PC-3 (cell line): ENCODE results near the gene ATAD3A. TPM values are rescaled to one million over a fixed set of nuclear protein-coding genes. Genes with fewer than 3 reads are reported as not detected.

Experiments used
- ATAC-seq: fragments of 200-7000 bp; cut with Tn5 transposase; 2 replicates; pipeline ENCODE4 v1.9.1; 2020; ENCODE audit warnings: mild to moderate bottlenecking, moderate library complexity
- BruUV-seq: library from RNA; stranded (reverse); fragments of 400-500 nt; replicated peaks from 2 replicates; lab custom pipeline; 2021; lab: Mats Ljungman, UMichigan
- CTCF ChIA-PET: fragments of 300-600 bp; sonication (Branson Sonifier 250); formaldehyde crosslinking; loops from one replicate; lab custom pipeline; 2022; ENCODE audit warnings: antibody characterized with exemption; lab: Charles Lee
- POLR2A ChIA-PET: fragments of 300-600 bp; sonication (Branson Sonifier 250); formaldehyde crosslinking; loops from one replicate; lab custom pipeline; 2022; ENCODE audit warnings: antibody characterized with exemption; ENCODE audit not compliant: unreplicated experiment; lab: Charles Lee
- DNase-seq: peaks from one replicate; pipeline ENCODE4 v3.0.0-alpha.2; 2015
- H2AFZ ChIP-seq: fragments of 300-600 bp; sonication (generic); 2 replicates; pipeline ENCODE4 v1.6.0; 2016; ENCODE audit warnings: antibody characterized with exemption, low read length
- H3F3A ChIP-seq: fragments of 300-600 bp; sonication (generic); one replicate; pipeline ENCODE4 v1.6.0; 2017; ENCODE audit warnings: antibody characterized with exemption, low read length, control low read depth, mild to moderate bottlenecking; ENCODE audit not compliant: unreplicated experiment
- H3K27ac ChIP-seq: fragments of 300-600 bp; sonication (generic); 2 replicates; pipeline ENCODE4 v1.5.1; 2016; ENCODE audit warnings: mild to moderate bottlenecking, low read length
- H3K27me3 ChIP-seq: fragments of 300-600 bp; sonication (generic); 2 replicates; pipeline ENCODE4 v1.6.1; 2016; ENCODE audit warnings: low read length, mixed read lengths
- H3K36me3 ChIP-seq: fragments of 300-600 bp; sonication (generic); 2 replicates; pipeline ENCODE4 v1.6.1; 2016; ENCODE audit warnings: low read depth, mixed run types, low read length, mixed read lengths
- H3K4me1 ChIP-seq: fragments of 300-600 bp; sonication (generic); 2 replicates; pipeline ENCODE4 v1.5.1; 2016; ENCODE audit warnings: low read length; ENCODE audit not compliant: insufficient read depth
- H3K4me2 ChIP-seq: fragments of 300-600 bp; sonication (generic); 2 replicates; pipeline ENCODE4 v1.6.0; 2016; ENCODE audit warnings: low read length
- H3K4me3 ChIP-seq: fragments of 300-600 bp; sonication (generic); 2 replicates; pipeline ENCODE4 v1.5.1; 2016; ENCODE audit warnings: mild to moderate bottlenecking, low read length, mixed read lengths
- H3K79me2 ChIP-seq: fragments of 300-600 bp; sonication (generic); 2 replicates; pipeline ENCODE4 v1.6.1; 2017; ENCODE audit warnings: low read length, mixed read lengths
- H3K9ac ChIP-seq: fragments of 300-600 bp; sonication (generic); 2 replicates; pipeline ENCODE4 v1.6.0; 2016; ENCODE audit warnings: mild to moderate bottlenecking, low read length
- H3K9me2 ChIP-seq: fragments of 300-600 bp; sonication (generic); replicated peaks from 2 replicates; pipeline ENCODE4 v1.6.1; 2016; ENCODE audit warnings: mixed run types, low read length, mixed read lengths
- H3K9me3 ChIP-seq: fragments of 300-600 bp; sonication (generic); 2 replicates; pipeline ENCODE4 v1.6.1; 2016; ENCODE audit warnings: low read length, mixed read lengths
- H4K20me1 ChIP-seq: fragments of 300-600 bp; sonication (generic); 2 replicates; pipeline ENCODE4 v1.6.1; 2016; ENCODE audit warnings: low read length, mixed read lengths
- EZH2 ChIP-seq: fragments of 300-600 bp; sonication (generic); IDR thresholded peaks from one replicate; pipeline ENCODE4 v1.6.1; 2017; ENCODE audit warnings: antibody characterized with exemption, mild to moderate bottlenecking, low read length; ENCODE audit not compliant: unreplicated experiment
- EZH2phosphoT487 ChIP-seq: fragments of 300-600 bp; sonication (generic); IDR thresholded peaks from 2 replicates; pipeline ENCODE4 v1.6.1; 2018; ENCODE audit warnings: mild to moderate bottlenecking, antibody characterized with exemption, low read length, borderline replicate concordance
- intact Hi-C: fragments of 100-400 bp; cut with micrococcal nuclease; formaldehyde crosslinking; loops from 2 replicates; pipeline ENCODE4 v1.9.0; 2023
- total RNA-seq: library from RNA; depleted of rRNA; stranded (reverse); fragments of >200 nt; gene quantifications from 2 replicates; pipeline ENCODE4 v1.2.3, GENCODE V29; 2014
- TF ChIP-seq, protein P1 (sequence below): fragments of 300-600 bp; sonication (generic); conservative IDR thresholded peaks from 2 replicates; pipeline ENCODE4 v1.5.1; 2017; ENCODE audit warnings: antibody characterized with exemption, low read depth, mild to moderate bottlenecking, low read length

Gene ATAD3A
- total RNA-seq, 1 experiment from 2014 or later = 186 TPM

DNA sequence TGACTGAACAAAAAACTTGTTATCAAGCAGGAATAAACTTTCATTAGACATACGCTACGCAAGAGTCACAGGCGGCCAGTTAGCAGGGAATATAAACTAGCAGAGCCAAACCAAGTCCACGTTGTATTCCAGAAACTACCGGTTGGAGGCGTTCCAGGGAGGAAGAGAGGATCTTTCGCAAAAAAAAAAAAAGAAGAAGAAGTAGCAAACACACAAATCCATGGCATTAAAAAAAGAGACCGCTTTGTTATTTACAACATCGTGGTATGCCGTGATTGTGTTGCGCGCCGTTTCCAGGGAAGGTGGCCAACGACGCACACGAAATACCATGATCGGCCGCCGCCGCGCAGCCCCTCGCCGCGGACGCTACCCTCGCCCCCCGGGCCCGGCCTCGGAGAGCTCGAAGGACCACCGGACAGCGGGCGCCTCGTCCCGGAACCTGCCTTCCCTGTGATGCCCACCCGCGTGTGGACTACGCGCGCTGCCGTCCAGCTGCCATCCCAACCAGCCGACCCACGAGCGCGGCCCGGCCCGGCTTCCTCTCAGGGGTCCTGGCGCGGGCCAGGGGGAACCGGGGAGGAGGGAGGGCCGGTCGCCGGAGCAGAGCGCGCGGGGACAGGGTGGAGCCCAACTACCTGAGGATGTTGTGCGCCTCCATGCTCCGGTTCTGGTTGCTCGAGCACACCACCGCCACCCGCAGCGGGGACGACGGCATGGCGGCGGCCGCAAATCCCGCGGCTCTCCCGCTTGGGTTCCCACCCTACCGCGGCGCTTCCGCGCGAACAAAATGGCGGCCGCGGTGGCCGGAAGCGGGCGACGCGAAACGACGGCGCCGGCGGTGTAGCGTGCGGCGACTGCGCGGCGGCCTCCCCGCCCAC is 62.1 kb downstream of the ATAD3A start:
- Histone ChIP-seq H3K27me3 (no peaks in the 10 kb centered on the region), H4K20me1 (peaks cover 17% of the 10 kb centered on the region), H3K4me1 (peaks cover 17% of the 10 kb centered on the region), H3F3A (no peaks in the 10 kb centered on the region), H3K79me2 (peaks cover 60% of the 10 kb centered on the region), H3K4me2 (peak overlapping the region; percentile 83), H3K36me3 (peaks cover 24% of the 10 kb centered on the region; the same call in 1 of the 2 replicates), H3K9me2 (no peaks in the 10 kb centered on the region), H3K9ac (peak overlapping the region; percentile 100), H3K9me3 (no peaks in the 10 kb centered on the region), H3K4me3 (peak overlapping the region; percentile 94), H2AFZ (peak overlapping the region; percentile 66), H3K27ac (peak overlapping the region; percentile 83)
- ChIA-PET CTCF (no interaction called here), POLR2A (interaction anchor here (0.6 kb wide), 1 partner anchor 586 kb away, joined by 3 read pairs; no protein-coding TSS in a partner anchor)
- ATAC-seq = peak; percentile 70
- intact Hi-C loops = no loop called here
- DNase-seq = peak; percentile 63
- BruUV-seq = no TSS peak
- no peak for TF ChIP-seq EZH2
- no peak for TF ChIP-seq EZH2phosphoT487
- TF ChIP-seq, protein P1, sequence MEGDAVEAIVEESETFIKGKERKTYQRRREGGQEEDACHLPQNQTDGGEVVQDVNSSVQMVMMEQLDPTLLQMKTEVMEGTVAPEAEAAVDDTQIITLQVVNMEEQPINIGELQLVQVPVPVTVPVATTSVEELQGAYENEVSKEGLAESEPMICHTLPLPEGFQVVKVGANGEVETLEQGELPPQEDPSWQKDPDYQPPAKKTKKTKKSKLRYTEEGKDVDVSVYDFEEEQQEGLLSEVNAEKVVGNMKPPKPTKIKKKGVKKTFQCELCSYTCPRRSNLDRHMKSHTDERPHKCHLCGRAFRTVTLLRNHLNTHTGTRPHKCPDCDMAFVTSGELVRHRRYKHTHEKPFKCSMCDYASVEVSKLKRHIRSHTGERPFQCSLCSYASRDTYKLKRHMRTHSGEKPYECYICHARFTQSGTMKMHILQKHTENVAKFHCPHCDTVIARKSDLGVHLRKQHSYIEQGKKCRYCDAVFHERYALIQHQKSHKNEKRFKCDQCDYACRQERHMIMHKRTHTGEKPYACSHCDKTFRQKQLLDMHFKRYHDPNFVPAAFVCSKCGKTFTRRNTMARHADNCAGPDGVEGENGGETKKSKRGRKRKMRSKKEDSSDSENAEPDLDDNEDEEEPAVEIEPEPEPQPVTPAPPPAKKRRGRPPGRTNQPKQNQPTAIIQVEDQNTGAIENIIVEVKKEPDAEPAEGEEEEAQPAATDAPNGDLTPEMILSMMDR = peak; percentile 53

DNA sequence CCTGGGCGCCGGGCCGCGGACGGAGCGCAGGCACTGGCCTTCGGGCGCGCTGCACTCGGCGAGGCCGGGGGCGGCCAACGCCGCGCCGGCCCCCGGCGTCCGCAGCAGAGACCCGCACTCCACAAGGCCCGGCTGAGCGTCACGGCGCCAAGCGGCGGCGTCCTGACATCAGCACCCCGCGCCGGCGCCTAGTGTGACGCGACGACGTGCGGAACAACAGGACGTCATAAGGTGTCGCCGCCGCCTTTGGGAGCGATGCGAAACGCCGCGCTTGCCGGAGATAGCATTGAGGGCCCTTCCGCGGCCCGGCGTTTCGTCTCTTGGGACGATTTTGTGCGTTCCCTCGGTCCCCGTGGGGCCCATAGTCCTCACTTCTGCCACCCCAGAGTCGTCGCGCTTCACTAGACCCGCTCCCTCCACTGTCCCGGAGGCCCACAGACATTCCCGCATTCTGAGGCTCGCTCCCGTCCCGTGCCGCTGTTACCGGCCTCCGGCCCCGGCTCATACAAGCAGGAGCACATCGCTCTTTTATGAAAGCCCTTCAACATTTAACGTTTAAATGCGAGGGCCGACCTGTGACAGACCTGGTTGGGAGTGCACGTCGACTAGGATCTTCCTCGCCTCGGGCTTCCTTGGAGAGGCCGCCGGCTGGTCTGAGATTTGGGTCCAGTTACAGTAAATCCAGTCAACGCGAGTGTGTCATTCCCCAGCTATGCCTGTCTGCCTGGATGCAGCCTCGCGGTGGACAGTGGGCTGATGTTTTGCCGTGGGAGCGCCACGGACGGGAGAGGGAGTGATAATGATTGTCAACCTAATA is 63.0 kb downstream of the ATAD3A start, which contains the start of gene SSU72:
Gene SSU72, minus strand, starts transcription at position 143 of the 817 bp plus-strand sequence. CDS start 306 bp downstream, outside the sequence.
- Histone ChIP-seq H3K27ac (peak within 1 kb of the TSS; percentile 83), H3K4me2 (peak within 1 kb of the TSS; percentile 96), H3K4me3 (peak within 1 kb of the TSS; percentile 94), H3K9me2 (no peaks in the 10 kb centered on the region), H4K20me1 (peaks cover 9% of the 10 kb centered on the region), H3F3A (no peaks in the 10 kb centered on the region), H3K27me3 (no peaks in the 10 kb centered on the region), H3K9ac (peak within 1 kb of the TSS; percentile 100), H3K36me3 (peaks cover 16% of the 10 kb centered on the region; the same call in 1 of the 2 replicates), H2AFZ (peak within 1 kb of the TSS; percentile 88), H3K4me1 (peaks cover 17% of the 10 kb centered on the region), H3K9me3 (no peaks in the 10 kb centered on the region), H3K79me2 (peaks cover 52% of the 10 kb centered on the region)
- intact Hi-C loops = no loop called here
- ChIA-PET CTCF (no interaction called here), POLR2A (interaction anchor here (0.7 kb wide), 1 partner anchor 459 kb away, joined by 4 read pairs; the partner anchor contains the start of gene C1orf159)
- TF ChIP-seq, protein P1 = no peak
- TF ChIP-seq EZH2phosphoT487 (no peak), EZH2 (no peak)
- BruUV-seq = TSS peak; percentile 95
- DNase-seq (peak; percentile 98), ATAC-seq (peak; percentile 78)
